ENCODE measurements around the gene FBN2.

- TF ChIP-seq CTCF (IDR thresholded peaks at IDR 0.05; ENCODE audit: poor library complexity) (no peak), EZH2 (IDR thresholded peaks at IDR 0.05; ENCODE audit: borderline replicate concordance) (no peak)
Measured at GRCh38 chr5:128208436-128208835, 329.6 kb downstream of the FBN2 start.
